Dermis blood vessel endothelial cell (primary cell): ENCODE data around the gene CFAP53. TPM values are rescaled to one million over a fixed set of nuclear protein-coding genes. Genes with fewer than 3 reads are reported as not detected.

Experiments
- DNase-seq: peaks from one replicate; pipeline ENCODE4 v3.0.0; 2010
- total RNA-seq: library from RNA; depleted of rRNA; stranded (reverse); fragments of >200 nt; gene quantifications from 2 replicates; pipeline ENCODE4 v1.2.3, GENCODE V29; 2014

The CFAP53 gene
- total RNA-seq, 1 donor from 2014 or later = under 0.01 TPM

DNA sequence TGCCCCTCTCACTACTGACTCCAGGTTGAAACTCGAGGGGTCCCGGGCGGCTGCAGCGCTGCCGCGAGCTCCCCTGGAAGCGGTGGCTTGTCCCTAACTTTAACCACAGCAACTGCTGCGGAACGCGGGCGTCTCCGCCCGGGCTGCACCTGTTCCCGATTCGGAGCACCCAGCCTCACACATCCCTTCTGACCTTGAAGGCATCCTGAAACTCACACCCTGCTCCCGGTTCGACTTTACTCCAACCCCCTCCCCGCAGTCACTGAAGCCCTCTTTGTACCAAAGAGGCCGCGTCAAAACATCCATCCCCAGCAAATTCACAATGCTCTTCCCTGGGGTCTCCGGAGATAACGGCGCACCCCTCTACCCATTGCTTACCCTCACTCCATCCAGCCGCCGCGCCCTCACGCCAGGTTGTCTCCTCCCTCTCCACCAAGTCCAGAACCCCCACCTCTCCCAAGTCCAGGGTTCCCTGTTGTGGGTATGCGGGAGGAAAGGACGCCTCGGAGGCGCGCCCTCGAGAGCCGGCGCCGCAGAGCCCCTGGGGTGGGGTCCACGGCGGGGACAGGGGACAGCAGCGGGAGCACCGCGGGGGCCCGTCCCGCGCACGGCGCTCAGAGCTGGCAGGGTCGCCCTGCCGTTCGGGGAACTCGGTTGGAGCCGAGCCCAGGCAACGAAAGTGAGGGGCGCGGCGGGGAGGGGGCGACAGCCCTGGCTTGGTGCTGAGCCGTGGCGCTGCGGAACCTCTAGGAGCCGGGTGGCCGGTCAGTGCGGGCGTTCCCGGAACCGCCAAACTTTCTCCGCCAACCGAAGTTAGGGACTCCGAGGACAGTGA, 72.3 kb downstream of the CFAP53 start:
- DNase-seq = no peak

DNA sequence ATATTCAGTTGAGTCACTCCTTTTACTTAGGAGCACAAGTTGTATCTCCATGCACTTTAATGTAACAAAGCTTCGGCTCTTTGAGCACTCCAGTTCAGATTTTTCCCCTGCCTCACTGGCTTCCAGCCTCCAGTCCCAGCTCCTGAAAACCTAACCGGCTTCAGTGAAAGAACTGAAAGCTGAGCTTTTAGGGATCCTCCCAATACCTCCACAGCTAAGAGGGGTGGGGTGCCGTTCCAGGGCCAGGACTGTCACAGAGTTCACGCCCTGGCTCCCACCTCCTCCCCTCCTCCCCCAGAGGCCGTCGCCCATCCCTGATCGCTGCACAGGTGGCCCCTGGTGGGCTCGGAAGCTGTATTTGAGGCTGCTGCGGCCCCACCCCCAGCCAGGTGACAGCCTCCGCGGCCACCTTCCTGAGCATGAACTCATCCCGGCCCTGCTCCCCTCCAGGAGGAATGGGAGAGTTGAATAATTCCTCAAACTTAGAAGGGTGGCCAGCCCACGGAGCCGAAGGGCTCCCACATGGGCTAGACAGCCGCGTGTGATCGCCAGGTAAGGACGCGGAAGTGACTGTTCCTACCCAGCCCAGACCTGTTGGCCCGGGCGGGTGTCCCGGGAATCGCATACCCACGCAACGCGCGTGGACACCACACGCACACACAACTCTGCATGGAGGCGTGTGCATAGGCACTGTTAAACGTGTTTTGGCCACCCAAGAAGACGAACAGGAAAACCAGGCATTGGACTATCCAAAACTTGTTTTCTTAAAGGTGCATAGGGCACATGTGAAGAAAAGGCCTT, 73.1 kb downstream of the CFAP53 start:
- DNase-seq = no peak

DNA sequence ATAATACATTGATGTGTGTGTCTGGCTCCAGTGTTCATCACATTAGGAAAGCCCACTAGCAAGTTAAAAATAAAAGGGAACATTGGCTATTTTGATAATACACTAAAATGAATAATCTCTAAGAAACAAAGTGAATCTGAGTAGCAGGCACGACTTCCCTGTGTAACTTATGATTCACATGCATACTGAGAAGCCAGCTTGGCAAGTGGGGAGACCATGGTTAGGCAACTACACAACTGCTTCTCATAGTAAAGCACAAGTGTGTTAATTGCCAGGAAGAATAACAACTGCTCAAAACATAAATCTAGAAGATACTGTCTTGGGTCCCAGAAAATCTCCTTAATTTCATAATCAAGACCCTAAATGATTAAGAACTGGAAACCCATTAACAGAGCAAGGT, 75.4 kb downstream of the CFAP53 start:
- no peak for DNase-seq

DNA sequence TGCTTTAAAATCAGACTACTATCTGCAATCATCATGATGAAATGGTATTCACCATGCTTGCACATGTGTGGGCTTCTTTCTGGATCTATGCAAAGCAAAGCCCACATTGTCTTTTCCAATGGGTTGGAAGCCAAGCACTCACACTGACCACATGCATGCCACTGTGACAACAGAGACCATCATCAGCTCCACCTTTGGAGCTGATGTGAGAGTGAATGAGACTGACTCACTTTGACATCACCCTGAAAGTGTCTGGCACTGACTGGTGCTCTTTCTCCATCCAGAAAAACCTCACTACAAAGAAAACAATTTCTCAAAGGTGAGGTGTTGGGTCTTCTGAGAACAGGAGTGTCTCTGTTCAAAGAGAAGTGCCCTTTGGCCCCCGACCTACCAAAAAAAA, 76.1 kb downstream of the CFAP53 start:
- DNase-seq = no peak

DNA sequence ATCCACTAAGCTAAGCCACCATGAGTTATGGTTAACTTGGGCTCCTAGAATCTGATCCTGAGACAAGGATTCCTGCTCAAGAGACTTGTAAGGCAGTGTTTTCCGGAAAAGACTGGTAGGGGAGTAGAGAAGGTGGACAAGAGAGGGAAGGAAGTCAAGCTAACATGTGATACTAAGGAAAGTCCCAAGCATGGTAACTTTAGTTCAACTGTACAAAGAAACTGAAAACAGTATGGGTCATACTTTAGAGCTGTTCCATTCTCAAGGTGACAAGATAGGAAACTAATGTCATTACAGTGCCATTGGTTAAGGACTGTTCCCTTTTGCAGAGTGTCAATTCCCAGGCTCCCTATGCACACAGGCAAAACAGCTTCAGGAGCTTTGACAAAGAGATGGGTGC, 77.1 kb downstream of the CFAP53 start:
- no peak for DNase-seq

DNA sequence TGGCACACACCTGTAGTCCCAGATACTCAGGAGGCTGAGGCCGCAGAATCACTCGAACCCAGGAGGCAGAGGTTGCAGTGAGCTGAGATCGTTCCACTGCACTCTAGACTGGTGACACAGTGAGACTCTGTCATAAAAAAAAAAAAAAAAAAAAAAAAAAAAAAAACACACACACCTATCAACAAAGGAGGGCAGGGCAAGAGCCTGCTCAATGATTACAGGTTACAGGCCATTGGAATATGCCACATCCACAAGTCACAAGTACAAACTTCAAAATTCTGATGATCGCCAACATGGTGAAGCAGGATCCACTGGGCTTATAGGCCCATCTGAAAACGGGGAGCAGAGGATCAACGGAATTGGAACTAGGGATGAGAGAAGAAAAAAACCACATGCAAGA, 77.6 kb downstream of the CFAP53 start:
- DNase-seq = no peak

DNA sequence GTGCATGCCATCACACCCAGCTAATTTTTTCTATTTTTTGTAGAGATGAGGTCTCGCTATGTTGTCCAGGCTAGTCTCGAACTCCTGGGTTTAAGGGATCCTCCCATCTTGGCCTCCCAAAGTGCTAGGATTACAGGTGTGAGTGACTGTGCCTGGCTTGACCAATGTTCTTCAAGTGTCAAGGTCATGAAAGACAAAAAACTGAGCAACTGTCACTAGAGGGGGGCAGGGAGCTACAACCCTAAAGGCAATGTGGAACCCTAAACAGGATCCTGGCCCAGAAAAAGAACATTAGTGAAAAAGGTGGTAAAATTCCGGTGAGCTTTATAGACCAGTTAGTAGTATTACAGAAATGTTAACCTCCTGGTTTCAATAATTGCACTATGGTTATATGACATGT, 78.6 kb downstream of the CFAP53 start:
- DNase-seq = no peak

DNA sequence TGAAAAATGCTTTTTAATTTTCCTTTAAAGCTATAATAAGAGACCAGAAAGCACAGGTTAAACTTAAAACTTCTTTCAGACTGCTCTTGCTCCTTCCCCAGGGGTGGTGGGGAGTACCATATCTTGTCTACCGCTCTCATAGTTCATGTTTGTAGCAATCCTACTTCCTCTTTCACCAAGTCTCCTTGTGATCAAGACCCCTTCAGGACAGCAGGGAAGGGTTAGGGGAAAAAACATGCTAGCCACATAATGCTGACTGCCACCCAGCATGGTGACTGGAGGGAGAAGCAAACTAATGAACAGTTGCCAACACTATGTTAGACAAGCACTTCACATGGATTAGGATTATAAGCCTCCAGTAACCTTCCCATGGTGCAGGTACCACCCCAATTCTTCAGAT, 79.9 kb downstream of the CFAP53 start:
- DNase-seq = no peak

DNA sequence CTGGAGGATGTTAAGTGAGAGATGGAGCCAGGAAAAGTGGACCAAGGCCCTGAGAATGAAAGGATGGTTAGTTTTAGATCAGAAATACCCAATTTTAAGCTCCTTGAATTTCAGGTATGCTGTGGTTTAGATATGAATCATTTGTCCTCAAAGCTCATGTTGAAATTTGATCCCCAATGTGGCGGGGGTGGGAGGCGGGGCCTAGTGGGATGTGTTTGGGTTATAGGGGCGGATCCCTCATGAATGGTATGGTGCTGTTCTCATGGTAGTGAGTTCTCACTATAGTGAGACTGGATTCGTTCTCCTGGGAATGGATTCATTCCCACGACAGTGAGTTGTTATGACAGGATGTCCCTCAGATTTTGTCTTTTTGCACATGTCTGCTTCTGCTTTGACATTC, 82.7 kb downstream of the CFAP53 start:
- DNase-seq = no peak

DNA sequence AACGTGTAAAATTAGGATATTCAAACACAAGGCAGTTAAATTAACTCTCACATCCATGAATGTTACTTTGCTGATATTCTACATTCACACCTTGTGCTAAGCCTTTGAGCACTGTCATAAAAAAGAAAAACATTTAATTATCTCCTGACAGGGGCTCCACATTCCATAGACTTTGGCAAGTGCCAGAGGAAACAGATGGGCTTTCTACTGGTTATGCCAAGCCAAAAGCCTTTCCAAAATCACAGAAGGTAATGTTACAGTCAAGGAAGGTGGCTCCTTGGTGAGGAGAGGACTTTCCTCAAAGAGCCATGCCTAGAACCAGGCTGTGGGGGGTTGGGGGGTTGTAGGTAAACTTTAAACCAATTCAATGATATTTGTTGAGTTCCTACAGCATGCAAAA, 83.8 kb downstream of the CFAP53 start:
- DNase-seq = no peak

DNA sequence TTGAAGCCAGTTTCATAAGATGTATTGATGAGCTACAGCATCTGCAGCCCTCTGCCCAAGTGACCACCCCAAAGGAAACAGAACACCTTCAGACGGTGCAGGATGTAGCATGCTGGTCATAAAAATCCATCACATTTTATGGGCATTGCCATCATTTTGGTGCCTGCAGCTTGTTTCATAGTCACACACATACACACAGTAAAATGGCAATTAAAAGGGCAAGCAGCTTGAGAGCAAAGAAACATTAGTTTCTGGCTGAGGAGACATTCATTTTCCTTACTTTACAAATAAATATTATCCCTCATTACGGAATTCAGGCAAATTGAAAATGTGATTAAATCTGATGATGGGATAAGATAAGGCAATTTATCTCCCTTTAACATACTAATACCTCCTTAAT, 84.7 kb downstream of the CFAP53 start:
- no peak for DNase-seq

DNA sequence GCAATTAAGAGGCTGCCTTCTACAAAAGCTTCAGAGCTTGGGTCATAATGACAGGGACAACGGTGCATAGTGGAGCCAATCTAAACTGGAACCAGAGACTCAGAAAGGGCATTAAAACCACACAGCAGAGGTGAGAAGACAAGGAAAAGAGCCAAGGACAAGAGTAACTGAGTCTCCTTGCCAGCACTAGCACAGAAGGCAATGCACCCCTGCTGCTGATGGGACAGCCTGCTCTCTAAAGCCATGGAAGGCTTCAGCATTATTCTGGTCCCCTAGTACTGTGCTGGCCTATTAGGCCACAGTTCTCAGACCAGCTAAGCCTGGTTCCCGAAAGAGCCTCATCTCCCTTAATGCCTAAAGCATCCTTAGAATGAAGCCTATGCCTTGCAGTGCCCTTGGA, 86.8 kb downstream of the CFAP53 start:
- no peak for DNase-seq

DNA sequence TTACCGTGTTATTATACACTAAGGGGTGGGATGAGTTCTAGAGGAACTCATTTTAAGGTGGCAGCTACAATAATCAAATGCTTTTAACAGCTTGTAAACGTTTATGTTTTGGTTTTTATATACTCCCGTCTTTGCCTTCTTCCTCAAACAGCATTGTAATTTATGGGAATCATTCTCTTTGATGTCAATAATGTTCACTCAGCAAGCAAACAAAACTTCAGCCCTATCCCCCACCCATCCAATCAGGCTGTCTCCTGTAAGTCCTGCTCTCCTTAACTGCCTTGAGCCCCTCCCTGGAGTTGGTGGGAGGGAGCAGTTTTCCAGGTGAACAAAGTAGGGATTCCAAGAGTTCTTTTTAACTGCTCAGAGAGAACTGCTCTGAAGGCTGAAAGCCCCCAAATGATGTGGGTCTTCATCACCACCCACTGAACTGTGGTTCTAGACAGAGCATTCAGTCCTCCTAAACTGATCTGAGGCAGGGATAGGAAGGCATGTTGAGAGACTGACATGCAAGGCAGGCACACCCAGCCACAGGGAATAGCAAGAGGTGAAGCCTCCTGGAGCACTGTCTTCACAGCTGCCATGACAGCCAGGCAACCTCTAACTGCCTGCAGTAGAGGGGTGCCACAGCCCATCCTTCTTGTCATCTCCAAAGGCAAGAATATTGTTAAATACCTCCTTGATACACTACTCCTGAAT, 88.9 kb downstream of the CFAP53 start:
- DNase-seq = no peak

Other genes starting within 250 kb of the CFAP53 start
- 0.70 and 0.85 TPM in 2 replicates for gene MYO5B, start 71.3 kb downstream of the CFAP53 start, total RNA-seq
- 68.7 and 74.9 TPM in 2 replicates for gene MBD1, start 15.0 kb upstream of the CFAP53 start, total RNA-seq
- 49.7 and 51.3 TPM in 2 replicates for gene CXXC1, start 21.2 kb upstream of the CFAP53 start, total RNA-seq
- gene SKA1, start 108.6 kb upstream of the CFAP53 start, total RNA-seq = 4.6 and 18.0 TPM in 2 replicates